ENCODE data around the gene TIPARP.

The TIPARP gene

GRCh38 chr3:156668073-156668763, 6.2 kb upstream of the TIPARP start:
- H3K36me3 ChIP-seq: no peaks in the 10 kb centered on the region
- H3K9me3 ChIP-seq: no peaks in the 10 kb centered on the region
- H3K4me3 ChIP-seq (ENCODE audit: low read depth, low read length): no peak overlapping the region
- H3K4me1 ChIP-seq: no peaks in the 10 kb centered on the region
- TF ChIP-seq, protein P1, sequence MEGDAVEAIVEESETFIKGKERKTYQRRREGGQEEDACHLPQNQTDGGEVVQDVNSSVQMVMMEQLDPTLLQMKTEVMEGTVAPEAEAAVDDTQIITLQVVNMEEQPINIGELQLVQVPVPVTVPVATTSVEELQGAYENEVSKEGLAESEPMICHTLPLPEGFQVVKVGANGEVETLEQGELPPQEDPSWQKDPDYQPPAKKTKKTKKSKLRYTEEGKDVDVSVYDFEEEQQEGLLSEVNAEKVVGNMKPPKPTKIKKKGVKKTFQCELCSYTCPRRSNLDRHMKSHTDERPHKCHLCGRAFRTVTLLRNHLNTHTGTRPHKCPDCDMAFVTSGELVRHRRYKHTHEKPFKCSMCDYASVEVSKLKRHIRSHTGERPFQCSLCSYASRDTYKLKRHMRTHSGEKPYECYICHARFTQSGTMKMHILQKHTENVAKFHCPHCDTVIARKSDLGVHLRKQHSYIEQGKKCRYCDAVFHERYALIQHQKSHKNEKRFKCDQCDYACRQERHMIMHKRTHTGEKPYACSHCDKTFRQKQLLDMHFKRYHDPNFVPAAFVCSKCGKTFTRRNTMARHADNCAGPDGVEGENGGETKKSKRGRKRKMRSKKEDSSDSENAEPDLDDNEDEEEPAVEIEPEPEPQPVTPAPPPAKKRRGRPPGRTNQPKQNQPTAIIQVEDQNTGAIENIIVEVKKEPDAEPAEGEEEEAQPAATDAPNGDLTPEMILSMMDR (IDR thresholded peaks at IDR 0.05; ENCODE audit: low read depth, low read length): no peak
- no peak for DNase-seq
- H3K27me3 ChIP-seq: no peaks in the 10 kb centered on the region

DNA sequence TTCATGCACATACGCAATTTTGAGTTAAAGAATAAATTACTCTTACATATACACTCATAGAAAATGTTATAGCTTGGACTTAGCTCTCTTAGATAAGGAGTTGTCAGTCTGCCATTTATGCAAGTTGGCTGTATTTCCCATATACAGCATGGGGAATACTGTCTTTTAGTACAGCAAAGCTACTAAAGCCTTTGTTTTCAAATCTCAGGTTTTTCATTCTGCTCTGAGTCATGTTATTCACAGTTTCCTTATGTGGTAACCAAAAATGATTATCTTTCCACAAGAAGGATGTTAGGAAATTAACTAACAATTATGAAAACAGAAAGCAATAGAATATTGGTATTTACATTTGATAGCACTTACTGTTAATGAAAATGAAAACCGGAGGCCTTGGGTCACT, 4.3 kb upstream of the TIPARP start:
- no peak for DNase-seq
- TF ChIP-seq, protein P1 (IDR thresholded peaks at IDR 0.05; ENCODE audit: low read depth, low read length): no peak
- Histone ChIP-seq H3K36me3 (no peaks in the 10 kb centered on the region), H3K4me1 (no peaks in the 10 kb centered on the region), H3K27me3 (no peaks in the 10 kb centered on the region), H3K4me3 (ENCODE audit: low read depth, low read length) (no peak overlapping the region), H3K9me3 (no peaks in the 10 kb centered on the region)

DNA sequence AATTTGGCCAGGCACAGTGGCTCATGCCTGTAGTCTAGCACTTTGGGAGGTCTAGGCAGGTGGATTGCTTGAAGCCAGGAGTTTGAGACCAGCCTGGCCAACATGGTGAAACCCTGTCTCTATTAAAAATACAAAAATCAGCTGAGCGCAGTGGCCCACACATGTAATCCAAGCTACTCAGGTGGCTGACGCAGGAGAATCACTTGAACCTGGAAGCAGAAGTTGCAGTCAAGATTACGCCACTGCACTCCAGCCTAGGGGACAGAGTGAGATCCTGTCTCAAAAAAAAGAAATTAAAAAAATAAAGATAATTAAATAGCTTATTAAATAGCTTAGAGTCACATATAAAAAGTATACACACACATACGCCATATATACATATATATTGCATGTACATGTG, 3.7 kb upstream of the TIPARP start:
- Histone ChIP-seq H3K36me3 (no peaks in the 10 kb centered on the region), H3K4me3 (ENCODE audit: low read depth, low read length) (no peak overlapping the region), H3K27me3 (no peaks in the 10 kb centered on the region), H3K9me3 (no peaks in the 10 kb centered on the region), H3K4me1 (no peaks in the 10 kb centered on the region)
- DNase-seq: no peak
- TF ChIP-seq, protein P1 (IDR thresholded peaks at IDR 0.05; ENCODE audit: low read depth, low read length): no peak

DNA sequence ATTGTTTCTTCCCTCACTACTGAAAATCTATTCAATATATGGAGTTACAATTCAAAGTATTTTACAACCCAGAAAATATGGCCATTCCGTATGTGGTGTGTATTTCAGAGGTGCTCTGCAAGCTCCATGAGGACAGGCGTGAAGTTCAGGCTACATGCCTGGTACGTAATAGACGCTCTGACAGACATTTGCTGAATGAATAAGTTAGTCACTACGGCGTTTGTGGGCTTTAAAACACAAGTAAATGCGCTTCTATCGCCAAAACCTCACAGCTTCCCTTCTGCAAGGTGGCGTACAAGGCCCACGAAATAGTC, 701 bp upstream of the TIPARP start:
- TF ChIP-seq, protein P1 (IDR thresholded peaks at IDR 0.05; ENCODE audit: low read depth, low read length): no peak
- no peaks in the 10 kb centered on the region for H3K27me3 ChIP-seq

DNA sequence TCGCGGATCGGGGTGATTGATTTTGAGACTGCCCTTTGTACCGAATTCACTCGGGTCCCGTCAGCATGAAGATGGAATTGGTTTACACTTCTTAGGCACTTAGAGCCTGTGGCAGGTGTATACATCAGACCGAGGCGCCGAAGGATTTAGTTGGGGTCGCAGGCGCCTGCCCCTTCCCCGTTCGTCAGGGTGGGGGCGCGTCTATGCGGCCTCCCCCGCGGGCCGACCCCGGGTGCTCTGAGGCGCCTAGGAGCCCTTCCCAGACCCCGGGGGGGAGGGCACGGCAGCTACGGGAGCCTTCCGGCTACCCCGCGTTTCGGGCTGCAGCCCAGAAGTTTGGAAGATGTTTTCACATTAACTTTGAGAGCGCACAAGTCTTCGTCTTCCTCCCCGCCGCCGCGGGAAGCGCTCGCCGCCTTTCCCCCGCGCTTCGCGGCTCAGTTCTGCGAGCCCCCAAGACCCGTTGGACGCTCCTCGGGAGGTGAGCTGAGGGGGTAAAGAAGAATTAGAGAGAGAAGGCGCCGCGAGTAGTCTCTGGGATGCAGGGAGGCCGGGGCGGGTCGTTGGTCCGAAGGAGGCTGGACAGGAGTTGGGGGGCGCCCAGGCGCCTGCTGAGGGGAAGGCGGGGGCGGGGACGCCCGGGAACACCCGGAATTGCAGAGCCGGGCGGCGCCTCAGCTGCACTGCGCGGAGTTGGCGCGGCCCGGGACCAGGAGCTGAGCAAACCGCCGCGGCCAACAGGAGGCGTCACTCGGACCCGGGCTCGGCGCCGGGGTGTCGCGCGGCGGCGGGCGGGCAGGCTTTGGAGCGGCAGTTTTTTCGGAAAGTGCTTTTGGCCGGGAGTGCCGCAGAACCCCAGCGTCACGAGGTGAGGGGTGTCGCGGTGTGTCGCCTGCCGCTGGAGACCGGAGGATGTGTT, 780 bp downstream of the TIPARP start:
- peak; percentile 63 for DNase-seq
- Histone ChIP-seq H3K4me3 (ENCODE audit: low read depth, low read length) (peak overlapping the region; percentile 80), H3K36me3 (no peaks in the 10 kb centered on the region), H3K27me3 (no peaks in the 10 kb centered on the region), H3K4me1 (no peaks in the 10 kb centered on the region), H3K9me3 (no peaks in the 10 kb centered on the region)
- TF ChIP-seq, protein P1 (IDR thresholded peaks at IDR 0.05; ENCODE audit: low read depth, low read length): peak; percentile 30; the same call in 1 of the 2 replicates

More for the DNA sequence above, 701 bp upstream of the TIPARP start:
- no peaks in the 10 kb centered on the region for H3K9me3 ChIP-seq
- H3K36me3 ChIP-seq: no peaks in the 10 kb centered on the region
- no peaks in the 10 kb centered on the region for H3K4me1 ChIP-seq
- peak overlapping the region; percentile 80 for H3K4me3 ChIP-seq (ENCODE audit: low read depth, low read length)
- DNase-seq: no peak

All from BE2C (cell line).